HG03457 (cell line): Measurements from ENCODE around the gene RBBP8NL.

Source experiments
- ATAC-seq: cut with Tn5 transposase; IDR thresholded peaks from one replicate; pipeline ENCODE4 v1.9.1; 2021; ENCODE audit warnings: moderate number of reproducible peaks; ENCODE audit not compliant: unreplicated experiment

Gene RBBP8NL

GRCh38 chr20:62363920-62364851 is 63.2 kb downstream of the RBBP8NL start:
- ATAC-seq = no peak

- ATAC-seq = no peak
Observed at GRCh38 chr20:62362991-62363919, 64.1 kb downstream of the RBBP8NL start.

- no peak for ATAC-seq
Observed at GRCh38 chr20:62362590-62362940, 64.8 kb downstream of the RBBP8NL start.

- no peak for ATAC-seq
Observed at GRCh38 chr20:62361799-62362589, 65.3 kb downstream of the RBBP8NL start.

GRCh38 chr20:62360854-62361798 is 66.2 kb downstream of the RBBP8NL start:
- ATAC-seq = no peak
